ENCODE measurements around the gene TGFBR3.

DNA sequence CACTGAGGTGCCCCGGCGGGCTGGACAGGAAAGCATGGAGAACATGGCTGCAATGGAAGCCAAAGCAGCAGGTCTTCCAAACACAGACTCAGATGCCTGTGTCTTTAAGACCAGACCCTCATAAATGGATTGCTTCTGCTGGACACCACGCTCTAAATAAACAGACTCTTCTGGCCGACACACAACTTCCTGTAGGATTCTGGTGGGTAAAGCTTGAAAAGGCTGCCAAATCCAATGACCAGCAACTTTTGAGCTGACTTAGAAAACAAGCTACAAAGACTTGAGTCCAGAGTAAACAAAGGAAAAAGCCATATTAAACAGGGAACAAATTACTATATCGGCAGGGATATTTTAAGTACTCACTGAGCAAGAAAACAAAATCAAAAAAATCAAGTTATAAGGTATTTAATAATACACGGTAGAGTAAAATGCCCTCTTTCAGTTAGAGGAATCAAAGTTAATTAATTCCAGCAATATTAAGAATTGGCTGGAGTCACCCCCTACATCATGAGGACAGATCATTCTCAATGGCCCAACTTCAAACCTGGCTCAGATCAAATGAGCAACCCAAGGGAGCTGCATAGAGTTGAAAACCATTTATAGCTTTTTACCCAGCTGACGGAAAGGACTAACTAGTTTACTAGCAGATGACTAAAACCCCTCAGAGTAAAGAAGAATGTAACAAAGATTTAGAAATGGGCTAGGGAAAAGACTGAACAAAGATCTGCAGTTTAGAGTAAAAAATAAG is 102.4 kb downstream of the TGFBR3 start:
- TF ChIP-seq, protein P1, sequence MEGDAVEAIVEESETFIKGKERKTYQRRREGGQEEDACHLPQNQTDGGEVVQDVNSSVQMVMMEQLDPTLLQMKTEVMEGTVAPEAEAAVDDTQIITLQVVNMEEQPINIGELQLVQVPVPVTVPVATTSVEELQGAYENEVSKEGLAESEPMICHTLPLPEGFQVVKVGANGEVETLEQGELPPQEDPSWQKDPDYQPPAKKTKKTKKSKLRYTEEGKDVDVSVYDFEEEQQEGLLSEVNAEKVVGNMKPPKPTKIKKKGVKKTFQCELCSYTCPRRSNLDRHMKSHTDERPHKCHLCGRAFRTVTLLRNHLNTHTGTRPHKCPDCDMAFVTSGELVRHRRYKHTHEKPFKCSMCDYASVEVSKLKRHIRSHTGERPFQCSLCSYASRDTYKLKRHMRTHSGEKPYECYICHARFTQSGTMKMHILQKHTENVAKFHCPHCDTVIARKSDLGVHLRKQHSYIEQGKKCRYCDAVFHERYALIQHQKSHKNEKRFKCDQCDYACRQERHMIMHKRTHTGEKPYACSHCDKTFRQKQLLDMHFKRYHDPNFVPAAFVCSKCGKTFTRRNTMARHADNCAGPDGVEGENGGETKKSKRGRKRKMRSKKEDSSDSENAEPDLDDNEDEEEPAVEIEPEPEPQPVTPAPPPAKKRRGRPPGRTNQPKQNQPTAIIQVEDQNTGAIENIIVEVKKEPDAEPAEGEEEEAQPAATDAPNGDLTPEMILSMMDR (conservative IDR thresholded peaks at IDR 0.05 in 1 of 2, IDR thresholded peaks at IDR 0.05 in 1 of 2; ENCODE audit: extremely low read depth in 1 of 2, insufficient read depth in 1 of 2, low read depth in 1 of 2, low read length in 2 of 2): no peak
- no peak for TF ChIP-seq EZH2 (IDR thresholded peaks at IDR 0.05; ENCODE audit: borderline replicate concordance, low read length)

Data from mammary epithelial cell (primary cell).